PC-9 (cell line): ENCODE results near the gene SGMS2. TPM values are rescaled to one million over a fixed set of nuclear protein-coding genes. Genes with fewer than 3 reads are reported as not detected.

Experiments
- BruUV-seq: library from RNA; stranded (reverse); fragments of 400-500 nt; replicated peaks from 2 replicates; lab custom pipeline; 2021; lab: Mats Ljungman, UMichigan
- CTCF ChIA-PET: fragments of 300-600 bp; sonication (Branson Sonifier 250); formaldehyde crosslinking; loops from one replicate; lab custom pipeline; 2022; ENCODE audit warnings: antibody characterized with exemption; lab: Charles Lee
- POLR2A ChIA-PET: fragments of 300-600 bp; sonication (Branson Sonifier 250); formaldehyde crosslinking; loops from one replicate; lab custom pipeline; 2022; ENCODE audit warnings: antibody characterized with exemption; ENCODE audit not compliant: unreplicated experiment; lab: Charles Lee
- DNase-seq, 2 experiments: peaks; one replicate each; pipeline versions ENCODE4 v3.0.0 to v3.0.0-alpha.2; 2015 to 2022; ENCODE audit warnings: mixed read lengths in 1 of 2
- H2AFZ ChIP-seq: fragments of 200-600 bp; sonication (generic); 2 replicates; pipeline ENCODE4 v1.8.1; 2017; ENCODE audit warnings: antibody characterized with exemption
- H3F3A ChIP-seq: fragments of 200-600 bp; sonication (generic); 2 replicates; pipeline ENCODE4 v1.8.1; 2017; ENCODE audit warnings: antibody characterized with exemption, mild to moderate bottlenecking, low read depth; ENCODE audit not compliant: insufficient read depth
- H3K27ac ChIP-seq: fragments of 200-600 bp; sonication (generic); 2 replicates; pipeline ENCODE4 v1.6.1; 2016; ENCODE audit warnings: mixed run types
- H3K27me3 ChIP-seq: fragments of 200-600 bp; sonication (generic); 2 replicates; pipeline ENCODE4 v1.6.1; 2016; ENCODE audit warnings: low read depth, mixed run types; ENCODE audit not compliant: insufficient read depth
- H3K36me3 ChIP-seq: fragments of 200-600 bp; sonication (generic); 2 replicates; pipeline ENCODE4 v1.6.1; 2016; ENCODE audit warnings: low read depth, mixed run types
- H3K4me1 ChIP-seq: fragments of 200-600 bp; sonication (generic); replicated peaks from 2 replicates; pipeline ENCODE4 v1.6.1; 2016; ENCODE audit warnings: mixed run types; ENCODE audit not compliant: insufficient read depth
- H3K4me2 ChIP-seq: fragments of 200-600 bp; sonication (generic); 2 replicates; pipeline ENCODE4 v1.6.1; 2017; ENCODE audit warnings: mixed run types
- H3K4me3 ChIP-seq: fragments of 200-600 bp; sonication (generic); 2 replicates; pipeline ENCODE4 v1.6.1; 2016; ENCODE audit warnings: mixed run types
- H3K79me2 ChIP-seq: fragments of 200-600 bp; sonication (generic); 2 replicates; pipeline ENCODE4 v1.6.1; 2017; ENCODE audit warnings: low read depth, mixed run types
- H3K9me2 ChIP-seq: fragments of 200-600 bp; sonication (generic); 2 replicates; pipeline ENCODE4 v1.8.1; 2017; ENCODE audit warnings: mild to moderate bottlenecking; ENCODE audit not compliant: insufficient read depth
- H3K9me3 ChIP-seq: fragments of 200-600 bp; sonication (generic); 2 replicates; pipeline ENCODE4 v1.8.1; 2016; ENCODE audit warnings: low read depth; ENCODE audit not compliant: insufficient read depth
- H4K20me1 ChIP-seq: fragments of 200-600 bp; sonication (generic); 2 replicates; pipeline ENCODE4 v1.8.1; 2017; ENCODE audit not compliant: insufficient read depth
- EZH2 ChIP-seq: fragments of 200-600 bp; sonication (generic); IDR thresholded peaks from 2 replicates; pipeline ENCODE4 v1.8.0; 2017; ENCODE audit warnings: antibody characterized with exemption, low read depth
- intact Hi-C: fragments of 100-400 bp; cut with micrococcal nuclease; formaldehyde crosslinking; loops from one replicate; pipeline ENCODE4 v1.10.0; 2022; ENCODE audit not compliant: unreplicated experiment
- total RNA-seq: library from RNA; stranded (reverse); gene quantifications from 2 replicates; pipeline ENCODE4 v1.2.3, GENCODE V29; 2021
- TF ChIP-seq, protein P1 (sequence below): fragments of 200-600 bp; sonication (generic); conservative IDR thresholded peaks from 2 replicates; pipeline ENCODE4 v1.6.1; 2017; ENCODE audit warnings: mixed run types, antibody characterized with exemption, mild to moderate bottlenecking, moderate library complexity

Gene SGMS2
- total RNA-seq, 1 experiment from 2014 or later: 17.0 TPM

DNA sequence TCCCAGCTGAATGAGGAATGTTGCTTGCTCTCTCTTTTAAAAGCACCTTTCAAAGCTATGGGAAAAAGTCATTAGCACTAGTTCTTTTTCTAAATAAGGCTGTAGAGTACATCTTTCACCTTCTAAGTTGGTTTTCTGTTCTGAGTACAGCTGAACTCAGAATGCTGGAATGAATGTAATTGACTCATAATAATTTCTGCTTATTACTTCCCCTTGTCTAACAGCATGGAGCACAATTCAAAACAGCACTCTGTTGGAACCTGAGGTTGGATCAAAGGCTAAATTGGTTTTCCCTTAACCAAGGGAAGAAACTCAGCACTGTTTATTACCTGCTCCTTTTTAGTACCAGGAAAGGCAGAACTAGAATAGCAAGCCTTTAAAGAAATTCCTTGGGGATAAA lies 73.1 kb downstream of the SGMS2 start:
- Histone ChIP-seq H3K4me2 (no peak overlapping the region), H3K9me2 (no peaks in the 10 kb centered on the region)

DNA sequence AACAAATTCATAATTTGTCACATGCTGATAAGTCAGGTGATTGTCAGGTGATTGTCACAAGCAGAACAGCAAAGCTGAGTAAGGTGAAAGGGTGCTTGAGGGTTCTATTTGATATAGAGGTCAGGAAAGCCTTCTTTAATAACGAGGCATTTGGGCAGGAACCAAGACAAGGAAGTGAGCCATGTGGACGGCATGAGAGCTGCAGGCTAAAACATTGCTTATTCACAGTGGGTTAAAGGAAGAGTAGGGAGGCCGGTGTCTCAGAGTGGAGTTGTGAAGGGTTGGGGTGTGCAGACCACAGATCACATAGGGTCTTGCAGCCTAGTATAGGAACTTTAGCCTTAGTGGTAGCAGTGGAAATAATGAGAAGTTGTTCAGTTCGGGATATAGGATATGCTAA lies 75.3 kb downstream of the SGMS2 start:
- Histone ChIP-seq H3K79me2 (0 out of 2 replicates have a peak, but pooled peaks cover 2% of the 10 kb centered on the region), H3K9me3 (no peaks in the 10 kb centered on the region; the same call in 1 of the 2 replicates), H3K4me3 (no peak overlapping the region), H3F3A (peaks cover 17% of the 10 kb centered on the region; the same call in 1 of the 2 replicates), H3K4me2 (no peak overlapping the region), H3K27me3 (no peaks in the 10 kb centered on the region), H2AFZ (no peak overlapping the region), H3K4me1 (peaks cover 25% of the 10 kb centered on the region), H3K27ac (no peak overlapping the region), H3K36me3 (no peaks in the 10 kb centered on the region; the same call in 1 of the 2 replicates), H4K20me1 (no peaks in the 10 kb centered on the region), H3K9me2 (no peaks in the 10 kb centered on the region)
- CTCF ChIA-PET: no interaction called here
- TF ChIP-seq, protein P1, sequence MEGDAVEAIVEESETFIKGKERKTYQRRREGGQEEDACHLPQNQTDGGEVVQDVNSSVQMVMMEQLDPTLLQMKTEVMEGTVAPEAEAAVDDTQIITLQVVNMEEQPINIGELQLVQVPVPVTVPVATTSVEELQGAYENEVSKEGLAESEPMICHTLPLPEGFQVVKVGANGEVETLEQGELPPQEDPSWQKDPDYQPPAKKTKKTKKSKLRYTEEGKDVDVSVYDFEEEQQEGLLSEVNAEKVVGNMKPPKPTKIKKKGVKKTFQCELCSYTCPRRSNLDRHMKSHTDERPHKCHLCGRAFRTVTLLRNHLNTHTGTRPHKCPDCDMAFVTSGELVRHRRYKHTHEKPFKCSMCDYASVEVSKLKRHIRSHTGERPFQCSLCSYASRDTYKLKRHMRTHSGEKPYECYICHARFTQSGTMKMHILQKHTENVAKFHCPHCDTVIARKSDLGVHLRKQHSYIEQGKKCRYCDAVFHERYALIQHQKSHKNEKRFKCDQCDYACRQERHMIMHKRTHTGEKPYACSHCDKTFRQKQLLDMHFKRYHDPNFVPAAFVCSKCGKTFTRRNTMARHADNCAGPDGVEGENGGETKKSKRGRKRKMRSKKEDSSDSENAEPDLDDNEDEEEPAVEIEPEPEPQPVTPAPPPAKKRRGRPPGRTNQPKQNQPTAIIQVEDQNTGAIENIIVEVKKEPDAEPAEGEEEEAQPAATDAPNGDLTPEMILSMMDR: no peak
- TF ChIP-seq EZH2: no peak
- no peak for DNase-seq
- POLR2A ChIA-PET: no interaction called here
- intact Hi-C loops: no loop called here
- BruUV-seq: no TSS peak

More for the DNA sequence above, 73.1 kb downstream of the SGMS2 start:
- POLR2A ChIA-PET: no interaction called here
- Histone ChIP-seq H3F3A (peaks cover 17% of the 10 kb centered on the region; the same call in 1 of the 2 replicates), H3K27ac (no peak overlapping the region), H3K9me3 (no peaks in the 10 kb centered on the region; the same call in 1 of the 2 replicates), H3K4me1 (peaks cover 26% of the 10 kb centered on the region), H2AFZ (no peak overlapping the region), H3K4me3 (no peak overlapping the region), H3K27me3 (no peaks in the 10 kb centered on the region), H3K79me2 (0 out of 2 replicates have a peak, but pooled peaks cover 2% of the 10 kb centered on the region), H3K36me3 (no peaks in the 10 kb centered on the region), H4K20me1 (no peaks in the 10 kb centered on the region)
- CTCF ChIA-PET: no interaction called here
- BruUV-seq: no TSS peak
- TF ChIP-seq, protein P1: no peak
- no peak for TF ChIP-seq EZH2
- intact Hi-C loops: no loop called here
- no peak for DNase-seq

DNA sequence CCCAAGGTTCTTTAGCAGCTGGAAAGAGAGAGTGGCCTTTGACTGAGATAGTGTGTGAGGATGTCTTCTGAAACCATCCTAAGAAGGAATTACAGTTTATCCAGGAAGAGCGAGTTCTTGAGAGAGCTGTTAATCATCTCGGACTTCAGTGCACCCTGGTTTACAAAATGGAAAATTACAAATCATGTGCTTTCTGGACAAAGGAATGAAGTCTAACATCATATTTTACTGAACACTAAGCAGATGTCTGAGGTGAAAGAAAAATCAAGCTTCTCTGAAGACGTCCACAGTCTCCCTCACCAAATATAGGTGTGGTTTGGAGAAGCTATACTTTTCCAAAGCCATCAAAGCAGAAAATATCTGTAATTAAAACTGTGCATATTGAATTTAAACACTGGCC lies 75.8 kb downstream of the SGMS2 start:
- no peaks in the 10 kb centered on the region; the same call in 1 of the 2 replicates for H3K36me3 ChIP-seq
- peaks cover 14% of the 10 kb centered on the region; the same call in 1 of the 2 replicates for H3F3A ChIP-seq
- H3K4me2 ChIP-seq: no peak overlapping the region
- no peak for TF ChIP-seq EZH2
- TF ChIP-seq, protein P1: no peak
- H2AFZ ChIP-seq: no peak overlapping the region
- BruUV-seq: no TSS peak
- H3K79me2 ChIP-seq: 0 out of 2 replicates have a peak, but pooled peaks cover 2% of the 10 kb centered on the region
- H3K27me3 ChIP-seq: no peaks in the 10 kb centered on the region
- no peaks in the 10 kb centered on the region for H3K9me3 ChIP-seq
- H4K20me1 ChIP-seq: no peaks in the 10 kb centered on the region
- no peaks in the 10 kb centered on the region for H3K9me2 ChIP-seq
- no peak overlapping the region for H3K4me3 ChIP-seq
- ChIA-PET CTCF (no interaction called here), POLR2A (no interaction called here)
- no peak overlapping the region for H3K27ac ChIP-seq
- H3K4me1 ChIP-seq: peaks cover 21% of the 10 kb centered on the region
- intact Hi-C loops: no loop called here
- DNase-seq: no peak
